Stimulated activated CD8-positive, alpha-beta memory T cell treated with anti-CD3 and anti-CD28 coated beads, Interleukin-2, amount 100 ng/mL, for 48 hours (primary cell): ENCODE results near the gene SLC30A1.
A peak's percentile ranks its signal among the peaks of the same experiment; 100 is the strongest.
"Not testable (repeated sequence)": the region's sequence is repeated elsewhere in the genome, so short reads cannot be mapped to it uniquely, and the experiment has no call there.

ENCODE experiments used
- DNase-seq, 2 donors: peaks; one replicate each; pipeline ENCODE4 v3.0.0-alpha.2; 2020; ENCODE audit warnings: low read depth in 2 of 2

The SLC30A1 gene

GRCh38 chr1:211583011-211583992, 4.3 kb upstream of the SLC30A1 start:
- no peak for DNase-seq

- DNase-seq = no peak
These were observed 2.6 kb upstream of the SLC30A1 start for GRCh38 chr1:211581526-211581925.

- no peak for DNase-seq
These were observed 1.3 kb upstream of the SLC30A1 start for GRCh38 chr1:211580303-211580687.

- no peak for DNase-seq
These were observed 710 bp upstream of the SLC30A1 start for GRCh38 chr1:211579440-211580302.

- DNase-seq = peak; percentile 60 to 65
These were observed 932 bp downstream of the SLC30A1 start for GRCh38 chr1:211577819-211578639.

- DNase-seq = no peak
These were observed 1.6 kb downstream of the SLC30A1 start for GRCh38 chr1:211577277-211577818.

- DNase-seq = no peak
These were observed 2.2 kb downstream of the SLC30A1 start for GRCh38 chr1:211576717-211577116.

- DNase-seq = no peak
These were observed 4.3 kb downstream of the SLC30A1 start for GRCh38 chr1:211574705-211575104.

- DNase-seq = no peak
These were observed 7.0 kb downstream of the SLC30A1 start for GRCh38 chr1:211571998-211572397.

GRCh38 chr1:211570378-211570777, 8.6 kb downstream of the SLC30A1 start:
- not testable (repeated sequence) for DNase-seq

- no peak for DNase-seq
These were observed 12.4 kb downstream of the SLC30A1 start for GRCh38 chr1:211566431-211567025.

GRCh38 chr1:211564084-211564483, 14.9 kb downstream of the SLC30A1 start:
- DNase-seq = no peak

- DNase-seq = no peak
These were observed 19.5 kb downstream of the SLC30A1 start for GRCh38 chr1:211559222-211560010.

- DNase-seq = no peak
These were observed 20.9 kb downstream of the SLC30A1 start for GRCh38 chr1:211557894-211558625.

GRCh38 chr1:211553549-211553948, 25.4 kb downstream of the SLC30A1 start:
- no peak for DNase-seq

- DNase-seq = no peak
These were observed 27.1 kb downstream of the SLC30A1 start for GRCh38 chr1:211551638-211552460.

- DNase-seq = no peak
These were observed 29.8 kb downstream of the SLC30A1 start for GRCh38 chr1:211549092-211549711.
